ENCODE data around the gene SUGT1.

SUGT1 gene

GRCh38 chr13:52746141-52746540 lies 93.5 kb downstream of the SUGT1 start:
- no peaks in the 10 kb centered on the region for H3K27me3 ChIP-seq (ENCODE audit: insufficient read depth, low read depth)
- TF ChIP-seq CTCF (conservative IDR thresholded peaks at IDR 0.05; ENCODE audit: low read depth, low read length): no peak

GRCh38 chr13:52749419-52749818 lies 96.8 kb downstream of the SUGT1 start:
- no peak overlapping the region for H2AFZ ChIP-seq (ENCODE audit: low read depth)
- H3K4me2 ChIP-seq: no peak overlapping the region
- no peaks in the 10 kb centered on the region for H3K4me1 ChIP-seq (ENCODE audit: low read depth, poor library complexity, severe bottlenecking)
- no peak overlapping the region for H3K9ac ChIP-seq
- no peak overlapping the region for H3K27ac ChIP-seq
- no peaks in the 10 kb centered on the region for H3K27me3 ChIP-seq (ENCODE audit: insufficient read depth, low read depth)
- H3K4me3 ChIP-seq (IDR thresholded peaks at IDR 0.05; ENCODE audit: insufficient read depth, low read depth, low read length): no peak overlapping the region
- H3K36me3 ChIP-seq (ENCODE audit: insufficient read depth): no peaks in the 10 kb centered on the region
- no peak for TF ChIP-seq CTCF (conservative IDR thresholded peaks at IDR 0.05; ENCODE audit: low read depth, low read length)
- H4K20me1 ChIP-seq (ENCODE audit: insufficient read depth): no peaks in the 10 kb centered on the region
- H3K79me2 ChIP-seq (ENCODE audit: insufficient read depth, low read depth): no peaks in the 10 kb centered on the region

More at GRCh38 chr13:52746141-52746540, 93.5 kb downstream of the SUGT1 start:
- H3K4me1 ChIP-seq (ENCODE audit: low read depth, poor library complexity, severe bottlenecking): no peaks in the 10 kb centered on the region
- H3K36me3 ChIP-seq (ENCODE audit: insufficient read depth): no peaks in the 10 kb centered on the region
- H3K27ac ChIP-seq: no peak overlapping the region
- no peak overlapping the region for H2AFZ ChIP-seq (ENCODE audit: low read depth)
- no peak overlapping the region for H3K9ac ChIP-seq
- H3K79me2 ChIP-seq (ENCODE audit: insufficient read depth, low read depth): no peaks in the 10 kb centered on the region
- no peak overlapping the region for H3K4me2 ChIP-seq
- H4K20me1 ChIP-seq (ENCODE audit: insufficient read depth): no peaks in the 10 kb centered on the region
- H3K4me3 ChIP-seq (IDR thresholded peaks at IDR 0.05; ENCODE audit: insufficient read depth, low read depth, low read length): no peak overlapping the region

Measured in KMS-11 (cell line).